Measurements from ENCODE around the gene OXNAD1.

Gene OXNAD1

DNA sequence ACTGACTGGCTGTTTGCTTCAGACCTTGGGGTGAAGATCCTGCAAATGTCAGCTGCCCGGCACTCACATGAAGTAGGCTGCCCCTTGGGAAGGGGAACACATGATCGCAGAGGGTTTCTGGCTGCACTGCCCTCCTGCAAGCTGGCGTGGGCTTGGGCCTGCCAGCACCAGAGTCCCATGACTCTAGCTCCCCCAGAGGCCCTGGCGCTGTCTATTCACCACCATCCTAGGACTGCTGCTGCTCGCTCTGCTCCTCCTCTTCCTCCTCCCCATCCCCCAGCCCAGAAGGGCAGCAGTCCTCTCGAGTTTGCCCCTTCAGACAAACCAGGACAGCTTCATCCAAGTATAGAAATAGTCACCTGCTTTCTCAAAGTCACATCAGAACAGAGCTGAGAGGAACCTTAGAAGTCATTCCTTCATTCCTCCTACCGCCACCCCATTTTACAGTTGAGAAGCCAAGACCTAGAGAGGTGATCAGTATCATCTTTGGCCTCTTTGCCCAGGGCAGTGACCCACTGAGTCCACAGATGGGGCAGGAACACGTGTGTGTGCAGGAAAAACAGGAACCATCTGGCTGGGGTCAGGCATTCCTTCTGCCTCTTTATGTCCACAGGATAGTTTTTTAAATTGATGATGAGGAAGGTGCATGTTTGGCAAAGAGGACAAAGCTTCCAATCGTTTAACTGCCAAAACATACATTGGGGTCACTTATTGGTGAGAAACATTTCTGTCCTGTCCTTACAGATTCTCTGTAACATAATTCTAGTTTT, 13.5 kb upstream of the OXNAD1 start:
- no peak overlapping the region for H2BK5ac ChIP-seq (ENCODE audit: low read depth, low read length, poor library complexity, severe bottlenecking)
- no peak overlapping the region for H3K27ac ChIP-seq (ENCODE audit: low read length, poor library complexity, severe bottlenecking)
- no peaks in the 10 kb centered on the region for H3K79me1 ChIP-seq (replicated peaks; ENCODE audit: low read length, poor library complexity, severe bottlenecking)
- no peaks in the 10 kb centered on the region for H3K9me3 ChIP-seq (ENCODE audit: control insufficient read depth, low read length)
- no peak overlapping the region for H3K18ac ChIP-seq (ENCODE audit: low read depth in 1 of 2, low read length in 2 of 2)
- H2BK12ac ChIP-seq (ENCODE audit: low read length in 2 of 2): no peak overlapping the region
- no peak overlapping the region for H2BK120ac ChIP-seq (ENCODE audit: low read depth, low read length)
- no peak overlapping the region for H3K14ac ChIP-seq (ENCODE audit: low read length in 2 of 2)
- no peak overlapping the region for H4K8ac ChIP-seq (ENCODE audit: low read length)
- H2AK5ac ChIP-seq (ENCODE audit: low read length, severe bottlenecking): no peak overlapping the region
- H3K23ac ChIP-seq (ENCODE audit: low read length in 2 of 2): no peak overlapping the region
- no peaks in the 10 kb centered on the region for H3K27me3 ChIP-seq (ENCODE audit: control insufficient read depth in 1 of 2, insufficient read depth in 1 of 2, low read length in 2 of 2)
- H3K4me3 ChIP-seq (ENCODE audit: insufficient read depth in 1 of 2, low read depth in 1 of 2, low read length in 2 of 2): no peak overlapping the region
- WGBS: 76% methylated on average over 9 of the region's 9 CpGs
- H3K9ac ChIP-seq (ENCODE audit: low read length): no peak overlapping the region
- no peak overlapping the region for H3K4me2 ChIP-seq (ENCODE audit: low read length, poor library complexity, severe bottlenecking)
- peaks cover under 1 to 3% of the 10 kb centered on the region in 2 experiments for H3K36me3 ChIP-seq (ENCODE audit: control insufficient read depth in 1 of 2, insufficient read depth in 2 of 2, low read depth in 1 of 2, low read length in 2 of 2)
- no peak overlapping the region for H4K91ac ChIP-seq (ENCODE audit: low read length)
- H3K4me1 ChIP-seq (ENCODE audit: control insufficient read depth, insufficient read depth, low read depth, low read length): peaks cover 3% of the 10 kb centered on the region
- H2BK15ac ChIP-seq (ENCODE audit: low read depth, poor library complexity, severe bottlenecking): no peak overlapping the region
- DNase-seq: no peak
- no peak overlapping the region for H3K4ac ChIP-seq (ENCODE audit: low read depth in 1 of 2, low read length in 2 of 2)
- no peak overlapping the region for H2AFZ ChIP-seq (ENCODE audit: low read depth, low read length)

DNA sequence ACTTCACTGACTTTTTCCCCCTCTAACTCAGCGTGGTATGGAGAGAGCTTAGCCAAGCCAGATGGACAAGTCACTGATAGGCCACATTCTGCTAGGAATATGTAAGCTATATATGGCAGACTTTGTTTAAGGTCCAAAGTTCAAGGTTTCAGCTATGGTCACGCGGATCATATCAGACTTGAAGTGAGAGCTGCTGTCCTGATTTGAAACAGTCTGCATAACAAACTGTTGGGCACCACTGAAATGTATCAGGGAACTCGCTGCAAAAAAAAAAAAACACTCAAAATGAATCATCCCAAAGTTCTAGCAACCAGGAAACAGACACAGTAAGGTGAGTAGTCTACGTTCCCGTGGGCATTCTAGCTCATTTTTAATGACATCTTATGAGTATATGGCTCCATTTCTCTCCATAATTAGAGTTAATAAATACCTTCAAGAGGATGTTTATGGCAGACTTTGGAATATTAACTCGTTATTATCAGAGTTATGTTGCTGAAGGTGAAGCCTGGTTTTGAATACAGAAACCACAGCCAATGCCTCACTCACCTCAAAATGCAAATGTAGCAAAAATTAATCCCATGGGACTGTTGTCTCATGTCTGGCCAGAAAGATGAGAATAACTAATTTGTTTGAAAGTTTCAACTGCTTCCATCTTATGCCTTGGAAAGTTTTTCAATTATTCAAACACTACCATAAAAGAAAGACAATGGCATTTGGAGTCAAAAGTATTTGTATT, 12.6 kb upstream of the OXNAD1 start:
- Histone ChIP-seq H3K4ac (ENCODE audit: low read depth in 1 of 2, low read length in 2 of 2) (no peak overlapping the region), H3K27me3 (ENCODE audit: control insufficient read depth in 1 of 2, insufficient read depth in 1 of 2, low read length in 2 of 2) (no peaks in the 10 kb centered on the region), H3K18ac (ENCODE audit: low read depth in 1 of 2, low read length in 2 of 2) (no peak overlapping the region), H3K23ac (ENCODE audit: low read length in 2 of 2) (no peak overlapping the region), H4K8ac (ENCODE audit: low read length) (no peak overlapping the region), H3K4me1 (ENCODE audit: control insufficient read depth, insufficient read depth, low read depth, low read length) (peaks cover 3% of the 10 kb centered on the region), H2BK12ac (ENCODE audit: low read length in 2 of 2) (no peak overlapping the region), H2AFZ (ENCODE audit: low read depth, low read length) (no peak overlapping the region), H3K4me3 (ENCODE audit: insufficient read depth in 1 of 2, low read depth in 1 of 2, low read length in 2 of 2) (no peak overlapping the region), H2BK15ac (ENCODE audit: low read depth, poor library complexity, severe bottlenecking) (no peak overlapping the region), H4K91ac (ENCODE audit: low read length) (no peak overlapping the region), H3K9ac (ENCODE audit: low read length) (no peak overlapping the region), H3K14ac (ENCODE audit: low read length in 2 of 2) (no peak overlapping the region), H3K36me3 (ENCODE audit: control insufficient read depth in 1 of 2, insufficient read depth in 2 of 2, low read depth in 1 of 2, low read length in 2 of 2) (peaks cover 3 to 4% of the 10 kb centered on the region in 2 experiments), H2AK5ac (ENCODE audit: low read length, severe bottlenecking) (no peak overlapping the region), H3K27ac (ENCODE audit: low read length, poor library complexity, severe bottlenecking) (no peak overlapping the region), H2BK120ac (ENCODE audit: low read depth, low read length) (no peak overlapping the region), H3K79me1 (replicated peaks; ENCODE audit: low read length, poor library complexity, severe bottlenecking) (no peaks in the 10 kb centered on the region), H3K4me2 (ENCODE audit: low read length, poor library complexity, severe bottlenecking) (no peak overlapping the region), H3K9me3 (ENCODE audit: control insufficient read depth, low read length) (no peaks in the 10 kb centered on the region), H2BK5ac (ENCODE audit: low read depth, low read length, poor library complexity, severe bottlenecking) (no peak overlapping the region)
- WGBS: 91% methylated on average over 4 of the region's 7 CpGs
- DNase-seq: no peak

DNA sequence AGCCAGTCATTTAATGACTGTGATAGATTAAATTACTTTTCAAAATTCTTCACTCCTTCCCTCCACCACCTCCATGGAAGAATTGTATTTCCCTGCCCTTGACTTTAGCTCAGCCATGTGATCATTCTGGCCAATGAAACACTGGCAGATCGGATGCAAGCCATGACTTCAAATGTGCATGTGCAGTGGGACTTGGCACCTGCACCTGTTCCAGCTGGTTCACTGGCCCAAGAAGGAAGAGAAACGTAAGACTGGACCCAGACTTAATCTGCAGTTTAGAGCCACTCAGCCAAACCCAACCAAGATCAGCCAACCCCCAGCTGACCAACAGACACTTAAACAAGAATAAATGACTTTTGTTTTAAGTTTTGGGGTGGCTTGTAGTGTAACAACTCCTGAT, 12.0 kb upstream of the OXNAD1 start:
- Histone ChIP-seq H3K4me3 (ENCODE audit: insufficient read depth in 1 of 2, low read depth in 1 of 2, low read length in 2 of 2) (no peak overlapping the region), H3K18ac (ENCODE audit: low read depth in 1 of 2, low read length in 2 of 2) (no peak overlapping the region), H3K27ac (ENCODE audit: low read length, poor library complexity, severe bottlenecking) (no peak overlapping the region), H3K9ac (ENCODE audit: low read length) (no peak overlapping the region), H2BK5ac (ENCODE audit: low read depth, low read length, poor library complexity, severe bottlenecking) (no peak overlapping the region), H3K4me2 (ENCODE audit: low read length, poor library complexity, severe bottlenecking) (no peak overlapping the region), H3K4ac (ENCODE audit: low read depth in 1 of 2, low read length in 2 of 2) (no peak overlapping the region), H3K9me3 (ENCODE audit: control insufficient read depth, low read length) (no peaks in the 10 kb centered on the region), H3K14ac (ENCODE audit: low read length in 2 of 2) (no peak overlapping the region), H4K8ac (ENCODE audit: low read length) (no peak overlapping the region), H2BK12ac (ENCODE audit: low read length in 2 of 2) (no peak overlapping the region), H3K79me1 (replicated peaks; ENCODE audit: low read length, poor library complexity, severe bottlenecking) (no peaks in the 10 kb centered on the region), H3K4me1 (ENCODE audit: control insufficient read depth, insufficient read depth, low read depth, low read length) (no peaks in the 10 kb centered on the region), H3K23ac (ENCODE audit: low read length in 2 of 2) (no peak overlapping the region), H2BK120ac (ENCODE audit: low read depth, low read length) (no peak overlapping the region), H3K36me3 (ENCODE audit: control insufficient read depth in 1 of 2, insufficient read depth in 2 of 2, low read depth in 1 of 2, low read length in 2 of 2) (peaks cover 3 to 4% of the 10 kb centered on the region in 2 experiments), H2BK15ac (ENCODE audit: low read depth, poor library complexity, severe bottlenecking) (no peak overlapping the region), H2AFZ (ENCODE audit: low read depth, low read length) (no peak overlapping the region), H3K27me3 (ENCODE audit: control insufficient read depth in 1 of 2, insufficient read depth in 1 of 2, low read length in 2 of 2) (no peaks in the 10 kb centered on the region), H2AK5ac (ENCODE audit: low read length, severe bottlenecking) (no peak overlapping the region), H4K91ac (ENCODE audit: low read length) (no peak overlapping the region)
- DNase-seq: no peak
- 100% methylated on average over 1 of the region's 2 CpGs for WGBS

DNA sequence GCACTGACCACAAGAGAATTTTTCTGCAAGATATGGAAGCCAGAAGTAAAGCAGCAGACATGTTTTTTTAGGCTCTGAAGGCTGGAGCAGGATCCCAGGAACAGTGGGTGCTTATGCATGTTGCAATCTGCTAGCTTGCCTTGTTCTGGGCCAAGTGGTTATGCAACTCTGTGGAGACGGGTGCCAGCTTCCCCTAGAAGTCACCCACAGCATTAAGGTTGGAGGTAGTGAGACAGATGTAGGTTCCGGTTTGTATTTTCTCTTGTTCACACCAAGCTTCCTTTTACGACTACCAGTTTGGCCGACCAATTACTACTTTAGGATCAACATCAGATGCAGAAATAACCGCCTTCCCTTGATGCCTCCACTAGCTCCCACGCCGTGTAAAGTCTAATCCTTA, 11.4 kb upstream of the OXNAD1 start:
- Histone ChIP-seq H4K8ac (ENCODE audit: low read length) (no peak overlapping the region), H2BK120ac (ENCODE audit: low read depth, low read length) (no peak overlapping the region), H4K91ac (ENCODE audit: low read length) (no peak overlapping the region), H3K14ac (ENCODE audit: low read length in 2 of 2) (no peak overlapping the region), H3K18ac (ENCODE audit: low read depth in 1 of 2, low read length in 2 of 2) (no peak overlapping the region), H3K27ac (ENCODE audit: low read length, poor library complexity, severe bottlenecking) (no peak overlapping the region), H3K36me3 (ENCODE audit: control insufficient read depth in 1 of 2, insufficient read depth in 2 of 2, low read depth in 1 of 2, low read length in 2 of 2) (peaks cover 8% of the 10 kb centered on the region in 2 experiments), H3K4me1 (ENCODE audit: control insufficient read depth, insufficient read depth, low read depth, low read length) (no peaks in the 10 kb centered on the region), H3K27me3 (ENCODE audit: control insufficient read depth in 1 of 2, insufficient read depth in 1 of 2, low read length in 2 of 2) (no peaks in the 10 kb centered on the region), H3K4ac (ENCODE audit: low read depth in 1 of 2, low read length in 2 of 2) (no peak overlapping the region), H2BK15ac (ENCODE audit: low read depth, poor library complexity, severe bottlenecking) (no peak overlapping the region), H2BK12ac (ENCODE audit: low read length in 2 of 2) (no peak overlapping the region), H3K9ac (ENCODE audit: low read length) (no peak overlapping the region), H3K23ac (ENCODE audit: low read length in 2 of 2) (no peak overlapping the region), H3K9me3 (ENCODE audit: control insufficient read depth, low read length) (no peaks in the 10 kb centered on the region), H2AFZ (ENCODE audit: low read depth, low read length) (no peak overlapping the region), H2AK5ac (ENCODE audit: low read length, severe bottlenecking) (no peak overlapping the region), H2BK5ac (ENCODE audit: low read depth, low read length, poor library complexity, severe bottlenecking) (no peak overlapping the region), H3K79me1 (replicated peaks; ENCODE audit: low read length, poor library complexity, severe bottlenecking) (peaks cover 6% of the 10 kb centered on the region), H3K4me3 (ENCODE audit: insufficient read depth in 1 of 2, low read depth in 1 of 2, low read length in 2 of 2) (no peak overlapping the region), H3K4me2 (ENCODE audit: low read length, poor library complexity, severe bottlenecking) (no peak overlapping the region)
- 88% methylated on average over 7 of the region's 7 CpGs for WGBS
- DNase-seq: no peak

All from mesenchymal stem cell (in vitro differentiated cells and primary cell).